Endothelial cell of umbilical vein (primary cell): ENCODE data around the gene FGF22. TPM values are rescaled to one million over a fixed set of nuclear protein-coding genes. Genes with fewer than 3 reads are reported as not detected.
A peak's percentile ranks its signal among the peaks of the same experiment; 100 is the strongest.

Experiments used
- BruUV-seq: library from RNA; stranded (reverse); fragments of 400-500 nt; replicated peaks from 2 replicates; lab custom pipeline; 2021; lab: Mats Ljungman, UMichigan
- CTCF ChIA-PET: fragments of 300-600, 350-600 bp; sonication (Branson Sonifier 250); formaldehyde crosslinking; loops from one replicate; lab custom pipeline; 2021; ENCODE audit warnings: antibody characterized with exemption, inconsistent platforms; lab: Charles Lee
- POLR2A ChIA-PET: fragments of 300-600, 350-600 bp; sonication (Branson Sonifier 250); formaldehyde crosslinking; loops from one replicate; lab custom pipeline; 2021; ENCODE audit warnings: antibody characterized with exemption, inconsistent platforms; lab: Charles Lee
- DNase-seq: peaks from one replicate; pipeline ENCODE4 v3.0.0-alpha.2; 2011; ENCODE audit warnings: low read depth, low spot score
- FAIRE-seq: peaks from 2 replicates; lab custom pipeline; 2011; peaks lifted over from hg19 to GRCh38; lab: Jason Lieb, UNC
- H2AFZ ChIP-seq: 2 replicates; pipeline ENCODE4 v1.6.0; 2012; ENCODE audit warnings: low read depth, low read length, control low read depth, inconsistent platforms
- H3K27ac ChIP-seq: 2 replicates; pipeline ENCODE4 v1.5.1; 2011; ENCODE audit warnings: low read depth, mild to moderate bottlenecking, control low read depth, low read length, moderate library complexity; ENCODE audit not compliant: insufficient read depth
- H3K27me3 ChIP-seq, 2 experiments: 2 replicates each; pipeline versions ENCODE4 v1.6.0 to v1.6.1; 2011; ENCODE audit warnings: low read length in 2 of 2, mixed read lengths in 1 of 2; ENCODE audit not compliant: control insufficient read depth in 2 of 2, insufficient read depth in 2 of 2
- H3K36me3 ChIP-seq, 2 experiments: 2 replicates in 1 of 2; 3 replicates in 1 of 2; pipeline ENCODE4 v1.5.1; 2011; ENCODE audit warnings: low read length in 2 of 2, mild to moderate bottlenecking in 1 of 2, moderate library complexity in 1 of 2; ENCODE audit not compliant: control insufficient read depth in 2 of 2, insufficient read depth in 2 of 2; ENCODE audit errors: extremely low read depth in 1 of 2
- H3K4me1 ChIP-seq: 3 replicates; pipeline ENCODE4 v1.5.1; 2011; ENCODE audit warnings: mild to moderate bottlenecking, low read length; ENCODE audit not compliant: control insufficient read depth, insufficient read depth; ENCODE audit errors: extremely low read depth
- H3K4me2 ChIP-seq: 2 replicates; pipeline ENCODE4 v1.6.1; 2011; ENCODE audit warnings: low read length, control low read depth, mixed read lengths; ENCODE audit not compliant: insufficient read depth
- H3K4me3 ChIP-seq, 3 experiments: fragments of 200-600 bp in 1 of 3; sonication (generic), shearing (Covaris generic) in 1 of 3; replicated peaks in 1 of 3; 2 replicates each; pipeline ENCODE4 v1.5.1; 2011 to 2016; ENCODE audit warnings: control low read depth in 3 of 3, low read length in 3 of 3, mild to moderate bottlenecking in 2 of 3, inconsistent platforms in 1 of 3, low read depth in 1 of 3, moderate library complexity in 1 of 3; ENCODE audit not compliant: insufficient read depth in 1 of 3
- H3K79me2 ChIP-seq: 2 replicates; pipeline ENCODE4 v1.6.0; 2012; ENCODE audit warnings: low read length, inconsistent platforms; ENCODE audit not compliant: control insufficient read depth, insufficient read depth
- H3K9ac ChIP-seq: replicated peaks from 2 replicates; pipeline ENCODE3; 2011; ENCODE audit warnings: low read length, control low read depth; ENCODE audit not compliant: insufficient read depth; ENCODE audit errors: extremely low read depth
- H3K9me1 ChIP-seq: replicated peaks from 3 replicates; pipeline ENCODE4 v1.6.0; 2011; ENCODE audit warnings: mild to moderate bottlenecking, low read length; ENCODE audit not compliant: control insufficient read depth, insufficient read depth; ENCODE audit errors: extremely low read depth
- H3K9me3 ChIP-seq: replicated peaks from 2 replicates; pipeline ENCODE4 v1.5.1; 2012; ENCODE audit warnings: low read length, inconsistent platforms; ENCODE audit not compliant: control insufficient read depth, insufficient read depth
- H4K20me1 ChIP-seq: replicated peaks from 2 replicates; pipeline ENCODE3; 2011; ENCODE audit warnings: mild to moderate bottlenecking, low read length; ENCODE audit not compliant: control insufficient read depth, insufficient read depth; ENCODE audit errors: extremely low read depth
- CTCF ChIP-seq, 2 donors: IDR thresholded peaks; 1 replicate in 1 of 2; 2 replicates in 1 of 2; pipeline ENCODE4 v1.5.1; 2011; ENCODE audit warnings: low read length in 2 of 2, mild to moderate bottlenecking in 2 of 2, moderate library complexity in 2 of 2, control low read depth in 1 of 2, inconsistent platforms in 1 of 2, low read depth in 1 of 2; ENCODE audit not compliant: insufficient read depth in 1 of 2; ENCODE audit errors: extremely low read depth in 1 of 2
- EZH2 ChIP-seq: IDR thresholded peaks from 2 replicates; pipeline ENCODE4 v1.6.1; 2012; ENCODE audit warnings: borderline replicate concordance, low read depth, mild to moderate bottlenecking, moderate library complexity, low read length, inconsistent platforms; ENCODE audit not compliant: severe bottlenecking
- FOS ChIP-seq: IDR thresholded peaks from 2 replicates; pipeline ENCODE4 v1.6.1; 2011; ENCODE audit warnings: mild to moderate bottlenecking, low read length, moderate library complexity, borderline replicate concordance; ENCODE audit not compliant: insufficient read depth
- GATA2 ChIP-seq: IDR thresholded peaks from 2 replicates; pipeline ENCODE4 v1.7.0; 2011; ENCODE audit warnings: low read depth, mild to moderate bottlenecking, moderate library complexity, mixed read lengths, low read length; ENCODE audit not compliant: insufficient read length, insufficient read depth
- JUN ChIP-seq: IDR thresholded peaks from 2 replicates; pipeline ENCODE4 v1.6.1; 2011; ENCODE audit warnings: borderline replicate concordance, low read depth; ENCODE audit not compliant: insufficient read length, insufficient read depth
- MAX ChIP-seq: IDR thresholded peaks from 2 replicates; pipeline ENCODE4 v1.6.1; 2011; ENCODE audit not compliant: insufficient read depth, insufficient read length
- MYC ChIP-seq: IDR thresholded peaks from one replicate; pipeline ENCODE4 v1.6.1; 2011; ENCODE audit warnings: mild to moderate bottlenecking, low read depth, low read length
- POLR2A ChIP-seq: IDR thresholded peaks from 2 replicates; pipeline ENCODE4 v1.6.1; 2012; ENCODE audit warnings: low read depth, mild to moderate bottlenecking, control low read depth, low read length
- POLR2AphosphoS5 ChIP-seq: IDR thresholded peaks from 2 replicates; pipeline ENCODE4 v1.6.1; 2012; ENCODE audit warnings: low read depth, mild to moderate bottlenecking, control low read depth, low read length, moderate library complexity; ENCODE audit not compliant: insufficient read depth
- dilution Hi-C: fragments of 300-500 bp; cut with MboI; formaldehyde crosslinking; loops from one replicate; pipeline ENCODE4 v1.15.0; 2019; ENCODE audit warnings: low sequenced_read_pairs; ENCODE audit not compliant: extremely low pct_ligation_motif_present
- intact Hi-C: fragments of 100-400 bp; cut with micrococcal nuclease; formaldehyde crosslinking; loops from one replicate; pipeline ENCODE4 v1.10.0; 2022
- polyA plus RNA-seq, 4 experiments: library from polyadenylated mRNA; depleted of rRNA in 3 of 4; stranded (reverse) in 3 of 4; unstranded in 1 of 4; fragments of >200 nt; gene quantifications; 2 replicates each; pipeline versions ENCODE4 v1.2.1 to v1.2.3, GENCODE V29; 2011 to 2012; ENCODE audit warnings: missing spikeins in 1 of 4
- total RNA-seq: library from RNA; stranded (reverse); gene quantifications from 2 replicates; pipeline ENCODE4 v1.2.3, GENCODE V29; 2021

The FGF22 gene
- total and polyA plus RNA-seq, 2 donors (not counting 3 experiments of a cell fraction or from before 2014, with no cell fraction given): 0.07 TPM; not detected in 1

- intact Hi-C loops: loop anchor here (1.0 to 2.0 kb wide), 3 partner anchors 17 to 206 kb away; no protein-coding TSS in a partner anchor
- dilution Hi-C loops: no loop called here
- DNase-seq: peak; percentile 89
- Histone ChIP-seq H4K20me1 (no peaks in the 10 kb centered on the region), H3K27ac (peak within 1 kb of the TSS; percentile 60), H2AFZ (peak within 1 kb of the TSS; percentile 93), H3K27me3 (no peaks in the 10 kb centered on the region), H3K9me1 (no peaks in the 10 kb centered on the region), H3K9ac (peak within 1 kb of the TSS; percentile 87), H3K36me3 (peaks cover 0 to 2% of the 10 kb centered on the region in 2 experiments), H3K9me3 (no peaks in the 10 kb centered on the region), H3K4me3 (peak within 1 kb of the TSS; percentile 73 to 89 (median 86)), H3K79me2 (peaks cover 48% of the 10 kb centered on the region), H3K4me1 (peaks cover 19% of the 10 kb centered on the region), H3K4me2 (peak within 1 kb of the TSS; percentile 68)
- FAIRE-seq: peak; percentile 83
- TF ChIP-seq GATA2 (no peak), POLR2A (peak; percentile 88), MAX (no peak), EZH2 (no peak), FOS (no peak), MYC (no peak), CTCF (IDR thresholded peaks at IDR 0.05; ENCODE audit: extremely low read depth in 1 of 2, insufficient read depth in 1 of 2, low read depth in 1 of 2, low read length in 2 of 2) (no peak), JUN (no peak), POLR2AphosphoS5 (peak; percentile 84)
- no TSS peak for BruUV-seq
- ChIA-PET CTCF (interaction anchor here (0.7 to 1.9 kb wide), 7 partner anchors 14 to 87 kb away, joined by 3 to 67 read pairs (median 4); no protein-coding TSS in a partner anchor), POLR2A (interaction anchor here (0.7 kb wide), 1 partner anchor 17 kb away, joined by 3 read pairs; no protein-coding TSS in a partner anchor)
These were observed 23.4 kb downstream of the FGF22 start, which contains the start of gene RNF126 for GRCh38 chr19:662962-663681. Gene RNF126 (minus strand): TSS chr19:663214. CDS start chr19:663121, 93 bp downstream.
